DLD1 (cell line): Measurements from ENCODE around the gene CENPW.

Experiments
- in situ Hi-C: cut with HindIII; loops from 2 replicates; pipeline ENCODE4 v1.10.0; 2017; ENCODE audit warnings: low sequenced_read_pairs

CENPW gene

DNA sequence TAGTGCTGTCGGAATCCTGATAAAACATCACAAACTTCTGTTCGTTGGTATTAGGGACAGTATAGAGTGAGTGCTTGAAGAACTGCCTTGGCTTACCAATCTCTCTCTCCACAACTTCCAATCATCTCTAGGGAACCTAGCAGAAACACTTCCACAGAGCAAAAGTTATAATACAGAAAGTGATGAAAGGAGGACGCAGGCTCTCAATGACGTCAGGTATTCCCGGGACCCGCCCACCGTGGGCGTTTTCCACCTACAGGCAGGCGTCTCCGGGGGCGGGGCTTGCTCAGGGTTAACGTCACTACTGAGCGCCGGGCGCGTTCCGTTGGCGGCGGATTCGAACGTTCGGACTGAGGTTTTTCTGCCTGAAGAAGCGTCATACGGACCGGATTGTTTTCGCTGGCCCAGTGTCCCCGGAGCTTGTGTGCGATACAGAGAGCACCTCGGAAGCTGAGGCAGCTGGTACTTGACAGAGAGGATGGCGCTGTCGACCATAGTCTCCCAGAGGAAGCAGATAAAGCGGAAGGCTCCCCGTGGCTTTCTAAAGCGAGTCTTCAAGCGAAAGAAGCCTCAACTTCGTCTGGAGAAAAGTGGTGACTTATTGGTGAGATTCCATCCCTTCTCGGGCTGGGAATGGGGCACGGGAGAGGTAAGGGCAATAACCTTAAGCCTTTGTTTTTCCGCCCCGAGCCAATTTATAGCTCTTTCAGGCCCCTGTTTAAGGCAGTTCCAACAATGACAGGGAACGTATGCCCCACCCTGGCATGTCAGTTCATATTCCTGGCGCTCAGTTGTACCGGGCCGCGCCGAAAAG is at the start of gene CENPW:
Gene CENPW (plus strand): TSS at position 320 of the 814 bp plus-strand sequence. CDS start 159 bp downstream, at position 479.
- in situ Hi-C loops: no loop called here

DNA sequence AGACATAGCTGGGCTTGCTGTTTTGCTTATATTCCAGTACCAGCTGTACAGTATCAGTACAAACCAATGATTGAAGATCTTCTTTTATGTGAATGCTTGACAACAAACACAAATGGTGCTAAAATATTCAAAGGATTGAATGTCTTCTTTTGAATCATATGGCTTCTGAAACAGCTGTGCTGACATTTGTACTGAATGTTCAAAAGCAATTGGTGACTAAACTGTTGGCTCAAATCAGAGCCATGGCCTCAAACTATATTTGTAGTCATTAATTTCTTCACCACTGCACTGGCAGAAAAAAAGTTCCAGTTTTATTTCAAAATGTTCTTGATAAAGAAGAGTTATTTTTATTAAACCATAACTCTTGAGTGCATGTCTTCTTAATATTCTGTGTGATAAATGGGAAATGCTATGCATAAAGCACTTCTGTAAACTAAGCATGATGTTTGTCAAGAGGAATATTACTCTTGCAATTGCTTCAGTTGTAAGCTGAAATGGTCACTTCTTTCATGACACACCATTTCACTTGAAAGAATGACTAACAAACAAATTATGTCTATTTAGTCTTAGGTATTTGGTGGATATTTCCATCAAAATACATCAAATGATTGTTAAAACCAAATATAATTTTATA is 45.9 kb upstream of the CENPW start:
- in situ Hi-C loops: no loop called here

- in situ Hi-C loops: no loop called here
Measured at GRCh38 chr6:126300126-126300525, 39.8 kb upstream of the CENPW start.

GRCh38 chr6:126300735-126301134 is 39.2 kb upstream of the CENPW start:
- in situ Hi-C loops: no loop called here

- in situ Hi-C loops: no loop called here
Measured at GRCh38 chr6:126302191-126302590, 37.7 kb upstream of the CENPW start.

- in situ Hi-C loops: no loop called here
Measured at GRCh38 chr6:126307849-126308248, 32.1 kb upstream of the CENPW start.

- in situ Hi-C loops: no loop called here
Measured at GRCh38 chr6:126308362-126308761, 31.6 kb upstream of the CENPW start.

DNA sequence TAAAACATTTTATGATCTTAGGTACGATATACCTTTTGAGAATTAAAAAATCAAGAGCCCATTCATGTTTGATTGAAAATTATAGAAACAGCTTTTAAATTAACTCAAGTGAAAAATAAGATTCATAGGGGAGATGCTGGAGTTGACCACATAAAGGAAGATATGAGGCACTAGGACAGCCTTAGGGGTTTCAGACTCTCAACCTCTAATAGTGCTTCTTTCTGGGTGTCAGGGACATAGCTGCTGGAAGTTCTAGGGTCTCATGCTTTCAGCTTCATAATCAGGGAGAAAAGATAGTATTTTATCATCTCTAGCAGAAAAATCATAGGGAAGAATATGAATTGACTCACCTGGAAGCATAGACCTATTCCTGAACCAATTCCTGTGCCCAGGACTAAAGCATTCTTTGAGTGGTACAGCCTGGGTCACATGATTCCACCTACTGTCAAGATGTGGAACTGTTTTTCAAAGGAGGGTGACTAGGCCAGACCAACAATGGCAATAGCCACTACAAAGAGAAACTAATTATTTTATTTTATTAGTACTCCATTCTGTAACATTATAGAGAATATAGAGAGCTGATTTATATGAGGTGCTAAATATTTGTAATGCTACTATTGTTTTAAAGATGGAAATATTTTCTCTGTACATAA is 27.8 kb upstream of the CENPW start:
- in situ Hi-C loops: no loop called here

DNA sequence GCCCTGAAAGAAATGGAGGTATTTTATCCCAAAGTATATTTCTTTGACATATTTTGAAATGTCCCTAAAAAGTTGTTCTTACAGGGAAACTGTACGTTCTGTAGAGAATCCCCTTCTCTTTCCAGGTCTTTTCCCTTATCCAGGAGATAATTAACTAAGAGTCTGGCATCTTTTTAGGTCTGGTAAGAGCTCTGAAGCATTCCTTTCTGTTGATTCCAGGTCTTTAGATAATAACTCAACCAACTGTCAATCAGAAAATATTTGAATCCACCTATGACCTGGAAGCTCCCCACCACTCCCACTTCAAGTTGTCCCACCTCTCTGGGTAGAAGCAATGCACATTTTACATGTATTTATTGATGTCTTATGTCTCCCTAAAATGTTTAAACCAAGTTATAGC is 26.0 kb upstream of the CENPW start:
- in situ Hi-C loops: no loop called here

DNA sequence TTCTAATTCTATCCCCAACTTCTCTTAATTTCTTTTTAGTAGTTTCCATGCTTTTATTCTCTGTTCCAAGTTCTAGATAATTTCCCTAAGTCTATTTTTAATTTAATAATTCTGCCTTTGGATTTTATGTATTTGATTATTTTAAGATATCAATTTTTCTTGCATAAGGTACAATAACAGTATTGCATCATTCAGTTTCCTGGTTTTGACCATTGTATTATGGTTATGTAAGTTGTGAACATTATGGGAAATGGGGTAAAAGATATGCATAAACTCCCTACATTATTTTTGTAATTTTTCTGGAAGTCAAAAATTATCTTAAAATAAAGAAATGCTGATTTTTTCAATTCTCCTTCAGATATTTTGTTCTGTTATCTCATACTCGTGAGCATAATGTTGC is 21.1 kb upstream of the CENPW start:
- in situ Hi-C loops: no loop called here

DNA sequence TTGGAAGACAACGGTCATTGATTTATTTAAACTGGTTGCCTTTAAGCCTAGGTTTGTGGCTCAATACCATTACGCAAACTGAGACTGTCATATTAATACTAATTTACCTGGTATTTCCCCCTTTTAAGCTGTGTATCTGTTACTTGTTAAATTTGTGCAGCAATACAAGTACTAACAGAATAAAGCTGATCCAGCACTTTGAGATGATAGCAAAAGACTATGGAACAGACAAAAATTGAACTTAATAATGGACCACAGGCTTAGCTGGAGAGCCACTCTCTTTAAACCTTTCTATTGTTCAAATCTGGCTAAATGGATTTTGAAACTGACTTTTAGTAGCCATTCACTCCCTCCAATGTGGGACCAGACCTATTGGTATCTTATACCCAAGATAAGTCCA is 6.2 kb upstream of the CENPW start:
- in situ Hi-C loops: no loop called here

GRCh38 chr6:126335210-126335609 is 4.7 kb upstream of the CENPW start:
- in situ Hi-C loops: no loop called here

GRCh38 chr6:126337323-126337722 is 2.6 kb upstream of the CENPW start:
- in situ Hi-C loops: no loop called here

GRCh38 chr6:126341126-126341525 is 1.2 kb downstream of the CENPW start:
- in situ Hi-C loops: no loop called here

DNA sequence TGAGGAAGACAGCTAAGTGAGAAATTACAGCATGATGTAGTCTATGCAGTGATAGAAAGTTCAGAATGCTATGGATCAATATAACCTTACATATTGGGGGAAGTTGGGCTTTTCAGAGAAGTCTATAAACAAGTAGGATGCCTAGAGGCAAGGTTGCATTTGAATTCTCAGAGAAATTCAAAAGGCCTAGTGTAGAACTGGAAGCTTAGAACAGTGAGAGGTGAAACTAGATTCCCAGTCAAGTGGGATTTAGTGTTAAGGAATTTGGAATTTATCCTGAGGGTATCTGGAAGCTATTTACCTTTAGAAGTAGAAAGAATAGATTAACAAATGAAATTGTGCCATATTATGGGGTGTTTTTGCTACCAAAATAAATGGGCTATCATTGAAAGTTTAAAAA is 4.3 kb downstream of the CENPW start:
- in situ Hi-C loops: no loop called here

DNA sequence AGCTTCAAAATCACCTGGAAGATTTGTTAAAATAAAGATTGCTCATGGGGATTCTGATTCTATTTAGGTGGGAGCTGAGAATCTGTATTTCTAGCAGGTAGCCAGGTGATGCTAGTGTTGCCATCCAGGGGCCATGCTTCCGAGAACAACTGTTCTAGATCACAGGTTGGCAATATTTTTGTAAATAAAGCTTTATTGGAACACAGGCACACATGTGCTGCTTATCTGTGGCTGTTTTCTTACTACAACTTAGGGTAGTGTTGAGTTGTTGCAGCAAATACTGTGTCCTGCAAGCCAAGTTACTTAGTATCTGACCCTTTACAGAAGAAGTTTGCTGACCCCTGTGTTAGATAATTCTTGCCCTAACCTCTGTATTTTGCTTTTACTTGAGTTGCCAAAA is 12.0 kb downstream of the CENPW start:
- in situ Hi-C loops: no loop called here

DNA sequence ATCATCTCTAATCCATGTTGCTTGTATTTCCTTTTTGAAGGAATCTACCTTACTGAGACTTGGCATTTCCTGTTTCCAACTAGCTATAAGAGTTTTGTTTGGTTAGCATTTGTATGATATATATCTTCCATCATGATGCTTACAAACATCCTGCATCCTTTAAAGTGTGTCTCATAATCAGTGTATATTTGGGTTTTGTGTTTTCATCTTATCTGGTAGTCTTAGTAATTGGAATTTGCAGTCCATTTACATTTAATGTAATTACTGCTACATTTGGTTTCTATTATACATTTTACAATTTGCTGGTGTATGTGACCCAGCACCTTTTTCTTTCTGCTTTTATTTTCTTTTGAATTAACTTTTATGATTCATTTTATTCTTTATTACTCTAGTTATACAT is 12.6 kb downstream of the CENPW start:
- in situ Hi-C loops: no loop called here

GRCh38 chr6:126356526-126356925 is 16.6 kb downstream of the CENPW start:
- in situ Hi-C loops: no loop called here

- in situ Hi-C loops: no loop called here
Measured at GRCh38 chr6:126359936-126360537, 20.1 kb downstream of the CENPW start.

GRCh38 chr6:126361832-126362440 is 22.0 kb downstream of the CENPW start:
- in situ Hi-C loops: no loop called here

GRCh38 chr6:126367849-126368248 is 27.9 kb downstream of the CENPW start:
- in situ Hi-C loops: no loop called here
